GM23338 (cell line): ENCODE measurements around the gene MRO. TPM values are rescaled to one million over a fixed set of nuclear protein-coding genes. Genes with fewer than 3 reads are reported as not detected.

ENCODE experiments used
- ATAC-seq: fragments of 200-7000 bp; cut with Tn5 transposase; 3 replicates; pipeline ENCODE4 v1.9.1; 2020
- DNase-seq: peaks from one replicate; pipeline ENCODE4 v3.0.0-alpha.2; 2015; ENCODE audit warnings: low spot score
- H2AFZ ChIP-seq: fragments of 200-600 bp; sonication (generic); 2 replicates; pipeline ENCODE4 v1.8.0; 2016; ENCODE audit warnings: antibody characterized with exemption, mild to moderate bottlenecking, moderate library complexity
- H3F3A ChIP-seq: fragments of 200-600 bp; sonication (generic); replicated peaks from 2 replicates; pipeline ENCODE4 v1.8.0; 2017; ENCODE audit warnings: antibody characterized with exemption, mixed run types, low read depth
- H3K27ac ChIP-seq: fragments of 200-600 bp; sonication (generic); 2 replicates; pipeline ENCODE4 v1.6.1; 2016; ENCODE audit warnings: low read depth
- H3K27me3 ChIP-seq: fragments of 200-600 bp; sonication (generic); 2 replicates; pipeline ENCODE4 v1.8.0; 2016; ENCODE audit warnings: mild to moderate bottlenecking, mixed run types, moderate library complexity; ENCODE audit not compliant: insufficient read depth
- H3K36me3 ChIP-seq: fragments of 200-600 bp; sonication (generic); 2 replicates; pipeline ENCODE4 v1.8.0; 2016; ENCODE audit warnings: mild to moderate bottlenecking; ENCODE audit not compliant: insufficient read depth
- H3K4me1 ChIP-seq: fragments of 200-600 bp; sonication (generic); 2 replicates; pipeline ENCODE4 v1.8.0; 2016; ENCODE audit warnings: mild to moderate bottlenecking, moderate library complexity; ENCODE audit not compliant: insufficient read depth
- H3K4me2 ChIP-seq: fragments of 200-600 bp; sonication (generic); 2 replicates; pipeline ENCODE4 v1.7.1; 2017; ENCODE audit warnings: mixed run types
- H3K4me3 ChIP-seq: fragments of 200-600 bp; sonication (generic); 2 replicates; pipeline ENCODE4 v1.6.1; 2016; ENCODE audit warnings: mixed run types
- H3K79me2 ChIP-seq: fragments of 200-600 bp; sonication (generic); replicated peaks from 2 replicates; pipeline ENCODE4 v1.8.0; 2017; ENCODE audit warnings: mild to moderate bottlenecking; ENCODE audit not compliant: insufficient read depth
- H3K9me2 ChIP-seq: fragments of 200-600 bp; sonication (generic); 2 replicates; pipeline ENCODE4 v1.8.0; 2017; ENCODE audit not compliant: insufficient read depth
- H4K20me1 ChIP-seq: fragments of 200-600 bp; sonication (generic); replicated peaks from 2 replicates; pipeline ENCODE4 v1.8.0; 2017; ENCODE audit warnings: mild to moderate bottlenecking; ENCODE audit not compliant: insufficient read depth
- H3K27ac Mint-ChIP-seq: 2 replicates; pipeline ENCODE4 v1.8.0; 2020; ENCODE audit warnings: inconsistent platforms, mild to moderate bottlenecking, moderate library complexity, mixed read lengths
- H3K27me3 Mint-ChIP-seq: 3 replicates; pipeline ENCODE4 v1.8.0; 2022; ENCODE audit warnings: low read depth, mild to moderate bottlenecking, moderate library complexity, mixed read lengths, inconsistent platforms; ENCODE audit not compliant: insufficient read depth, poor library complexity
- H3K36me3 Mint-ChIP-seq: 3 replicates; pipeline ENCODE4 v1.8.0; 2021; ENCODE audit warnings: low read depth, mild to moderate bottlenecking, inconsistent platforms, moderate library complexity, mixed read lengths
- H3K4me1 Mint-ChIP-seq: 3 replicates; pipeline ENCODE4 v1.8.0; 2020; ENCODE audit warnings: mild to moderate bottlenecking, inconsistent platforms, mixed read lengths
- H3K4me3 Mint-ChIP-seq: 3 replicates; pipeline ENCODE4 v1.8.0; 2021; ENCODE audit warnings: moderate library complexity, mild to moderate bottlenecking, inconsistent platforms, mixed read lengths
- H3K9me3 Mint-ChIP-seq: 3 replicates; pipeline ENCODE4 v1.8.0; 2020; ENCODE audit warnings: moderate library complexity, mild to moderate bottlenecking, inconsistent platforms, mixed read lengths
- CTCF ChIP-seq, 2 experiments: fragments of 200-600 bp in 1 of 2; sonication (generic) in 1 of 2; conservative IDR thresholded peaks; 2 replicates each; pipeline versions ENCODE4 v1.5.1 to v1.6.1; 2016 to 2017; ENCODE audit warnings: antibody characterized with exemption in 2 of 2, low read depth in 2 of 2, mild to moderate bottlenecking in 2 of 2, moderate library complexity in 1 of 2
- NANOG ChIP-seq: IDR thresholded peaks from 2 replicates; pipeline ENCODE4 v1.6.1; 2016; ENCODE audit warnings: antibody characterized with exemption, borderline replicate concordance
- REST ChIP-seq: IDR thresholded peaks from one replicate; pipeline ENCODE4 v1.6.1; 2018; ENCODE audit warnings: antibody characterized with exemption; ENCODE audit not compliant: unreplicated experiment
- STAT1 ChIP-seq: IDR thresholded peaks from one replicate; pipeline ENCODE4 v1.6.1; 2016; ENCODE audit warnings: antibody characterized with exemption; ENCODE audit not compliant: unreplicated experiment
- ZNF114 ChIP-seq: fragments of 250-450 bp; sonication (Bioruptor Pico); IDR thresholded peaks from 2 replicates; pipeline ENCODE4 v1.5.0; 2020; ENCODE audit warnings: mild to moderate bottlenecking, moderate library complexity
- polyA plus RNA-seq: library from polyadenylated mRNA; unstranded; fragments of >200 nt; fragmentation: Nextera tagmentation; extraction: Ambion mirVana; gene quantifications from 2 replicates; pipeline ENCODE4 v1.2.1, GENCODE V29; 2016
- total RNA-seq: library from RNA; depleted of rRNA; stranded (reverse); fragments of >200 nt; shearing (Covaris generic); gene quantifications from 2 replicates; pipeline ENCODE4 v1.2.3, GENCODE V29; 2014

MRO gene
- total and polyA plus RNA-seq, 2 experiments from 2014 or later, result 0.78 to 0.80 TPM

- H3K9me3 Mint-ChIP-seq, result peaks cover 4% of the 10 kb centered on the region; the same call in 2 of the 3 replicates
- no peak for ATAC-seq
- no peak overlapping the region for H3K27ac Mint-ChIP-seq
Measured at GRCh38 chr18:50813353-50813752, 6.5 kb downstream of the MRO start.

More at GRCh38 chr18:50813353-50813752, 6.5 kb downstream of the MRO start:
- H3K4me2 ChIP-seq, result no peak overlapping the region
- H3K4me1 ChIP-seq, result peaks cover 17% of the 10 kb centered on the region
- no peaks in the 10 kb centered on the region for H4K20me1 ChIP-seq
- no peak for DNase-seq
- H3K36me3 ChIP-seq, result no peaks in the 10 kb centered on the region
- no peak overlapping the region for H3K27ac ChIP-seq
- H3K79me2 ChIP-seq, result no peaks in the 10 kb centered on the region
- H3F3A ChIP-seq, result no peaks in the 10 kb centered on the region
- H3K4me3 Mint-ChIP-seq, result no peak overlapping the region
- no peak overlapping the region for H3K4me3 ChIP-seq
- no peaks in the 10 kb centered on the region; the same call in 1 of the 3 replicates for H3K36me3 Mint-ChIP-seq
- no peak overlapping the region; the same call in 1 of the 2 replicates for H2AFZ ChIP-seq
- peaks cover 17% of the 10 kb centered on the region for H3K4me1 Mint-ChIP-seq
- no peaks in the 10 kb centered on the region for H3K27me3 ChIP-seq
- no peaks in the 10 kb centered on the region for H3K27me3 Mint-ChIP-seq
- H3K9me2 ChIP-seq, result 0 out of 2 replicates have a peak, but pooled peaks cover 7% of the 10 kb centered on the region
- TF ChIP-seq CTCF (conservative IDR thresholded peaks at IDR 0.05; ENCODE audit: low read depth in 2 of 2) (no peak), ZNF114 (no peak), NANOG (no peak), REST (no peak), STAT1 (no peak)
